B cell (primary cell): Measurements from ENCODE around the gene PROCA1. TPM values are rescaled to one million over a fixed set of nuclear protein-coding genes. Genes with fewer than 3 reads are reported as not detected.
A peak's percentile ranks its signal among the peaks of the same experiment; 100 is the strongest.

ENCODE experiments used
- ATAC-seq: fragments of 200-7000 bp; cut with Tn5 transposase; one replicate; pipeline ENCODE4 v1.10.0; 2021; ENCODE audit warnings: low read depth, mild to moderate bottlenecking, moderate number of reproducible peaks, moderate library complexity
- CTCF ChIA-PET: fragments of 350-600 bp; sonication (Branson Sonifier 250); formaldehyde crosslinking; loops from one replicate; lab custom pipeline; 2021; ENCODE audit warnings: antibody characterized with exemption, inconsistent platforms; lab: Charles Lee
- POLR2A ChIA-PET: fragments of 350-600 bp; sonication (Branson Sonifier 250); formaldehyde crosslinking; loops from one replicate; lab custom pipeline; 2021; ENCODE audit warnings: antibody characterized with exemption; lab: Charles Lee
- DNase-seq: peaks from one replicate; pipeline ENCODE4 v3.0.0; 2013
- H2AFZ ChIP-seq: 2 replicates; pipeline ENCODE4 v1.6.1; 2012; ENCODE audit warnings: mild to moderate bottlenecking, low read depth, low read length; ENCODE audit not compliant: insufficient read depth, poor library complexity, severe bottlenecking
- H3K27ac ChIP-seq, 2 donors: 1 replicate in 1 of 2; 2 replicates in 1 of 2; pipeline ENCODE4 v1.5.1; 2012 to 2013; ENCODE audit warnings: low read length in 2 of 2, mild to moderate bottlenecking in 2 of 2, moderate library complexity in 1 of 2
- H3K27me3 ChIP-seq, 4 experiments: fragments of 200-600 bp in 1 of 4; sonication (generic) in 1 of 4; replicated peaks in 1 of 4; 1 replicate in 2 of 4; 2 replicates in 2 of 4; pipeline versions ENCODE4 v1.6.1 to v1.7.0; 2013 to 2016; ENCODE audit warnings: low read length in 3 of 4, mild to moderate bottlenecking in 2 of 4, mixed read lengths in 1 of 4, moderate library complexity in 1 of 4; ENCODE audit not compliant: insufficient read depth in 4 of 4, control insufficient read depth in 3 of 4; ENCODE audit errors: control extremely low read depth in 1 of 4
- H3K36me3 ChIP-seq, 2 experiments: replicated peaks in 1 of 2; 1 replicate in 1 of 2; 2 replicates in 1 of 2; pipeline versions ENCODE4 v1.6.1 to v1.7.1; 2013; ENCODE audit warnings: low read length in 1 of 2; ENCODE audit not compliant: insufficient read depth in 2 of 2, control insufficient read depth in 1 of 2; ENCODE audit errors: control extremely low read depth in 1 of 2, extremely low read depth in 1 of 2
- H3K4me1 ChIP-seq, 2 donors: fragments of 200-600 bp in 1 of 2; sonication (generic) in 1 of 2; 1 replicate in 1 of 2; 2 replicates in 1 of 2; pipeline versions ENCODE4 v1.5.1 to v1.6.1; 2013 to 2017; ENCODE audit warnings: low read length in 2 of 2; ENCODE audit not compliant: control insufficient read depth in 2 of 2, insufficient read depth in 2 of 2
- H3K4me2 ChIP-seq: replicated peaks from 2 replicates; pipeline ENCODE3; 2012; ENCODE audit warnings: mild to moderate bottlenecking, low read depth, low read length; ENCODE audit not compliant: poor library complexity, severe bottlenecking
- H3K4me3 ChIP-seq, 5 experiments: fragments of 200-600 bp in 1 of 5; sonication (generic) in 1 of 5; 1 replicate in 3 of 5; 2 replicates in 2 of 5; pipeline versions ENCODE4 v1.5.1 to v1.7.0; 2011 to 2016; ENCODE audit warnings: low read length in 4 of 5, mild to moderate bottlenecking in 4 of 5, low read depth in 2 of 5, control low read depth in 1 of 5, moderate library complexity in 1 of 5; ENCODE audit not compliant: insufficient read depth in 1 of 5; ENCODE audit errors: control extremely low read depth in 1 of 5, extremely low read depth in 1 of 5
- H3K79me2 ChIP-seq: fragments of 200-600 bp; sonication (generic); one replicate; pipeline ENCODE4 v1.6.0; 2016; ENCODE audit warnings: low read length; ENCODE audit not compliant: control insufficient read depth, insufficient read depth
- H3K9ac ChIP-seq: fragments of 200-600 bp; sonication (generic); 2 replicates; pipeline ENCODE4 v1.6.1; 2017; ENCODE audit warnings: mild to moderate bottlenecking, low read length, moderate library complexity
- H3K9me3 ChIP-seq, 3 donors: one replicate each; pipeline versions ENCODE4 v1.6.1 to v1.7.1; 2013; ENCODE audit warnings: low read length in 2 of 3; ENCODE audit not compliant: control insufficient read depth in 2 of 3, insufficient read depth in 1 of 3; ENCODE audit errors: control extremely low read depth in 1 of 3
- H4K20me1 ChIP-seq: 2 replicates; pipeline ENCODE4 v1.6.0; 2012; ENCODE audit warnings: mild to moderate bottlenecking, low read length; ENCODE audit not compliant: insufficient read depth, control insufficient read depth, poor library complexity, severe bottlenecking
- H3K27ac Mint-ChIP-seq: one replicate; pipeline ENCODE4 v1.8.0; 2021; ENCODE audit warnings: mixed read lengths
- H3K27me3 Mint-ChIP-seq: one replicate; pipeline ENCODE4 v1.8.0; 2021; ENCODE audit warnings: mixed read lengths
- H3K4me1 Mint-ChIP-seq: one replicate; pipeline ENCODE4 v1.8.0; 2021; ENCODE audit warnings: mixed read lengths
- H3K4me3 Mint-ChIP-seq: one replicate; pipeline ENCODE4 v1.8.0; 2021; ENCODE audit warnings: mixed read lengths
- H3K9me3 Mint-ChIP-seq: one replicate; pipeline ENCODE4 v1.8.0; 2022; ENCODE audit warnings: mixed read lengths; ENCODE audit not compliant: insufficient read depth
- EZH2 ChIP-seq: IDR thresholded peaks from 2 replicates; pipeline ENCODE4 v1.6.1; 2012; ENCODE audit warnings: borderline replicate concordance, low read depth, mild to moderate bottlenecking, moderate library complexity, low read length; ENCODE audit not compliant: insufficient read depth, poor library complexity, severe bottlenecking
- WGBS: methylation state at CpG from one replicate; pipeline ENCODE4 v1.1.5; 2013; ENCODE audit warnings: missing lambda C conversion rate; ENCODE audit not compliant: insufficient coverage; 5-methylcytosine and 5-hydroxymethylcytosine counted together
- intact Hi-C: fragments of 100-400 bp; cut with micrococcal nuclease; formaldehyde crosslinking; loops from one replicate; pipeline ENCODE4 v1.10.0; 2022
- polyA plus RNA-seq: library from polyadenylated mRNA; depleted of rRNA; stranded (reverse); fragments of >200 nt; gene quantifications from 2 replicates; pipeline ENCODE4 v1.2.3, GENCODE V29; 2012
- total RNA-seq, 2 donors: library from RNA; stranded (reverse); fragments of 120-200 nt in 1 of 2; gene quantifications; 1 replicate in 1 of 2; 2 replicates in 1 of 2; pipeline versions ENCODE4 v1.2.3 to v1.2.4, GENCODE V29; 2013 to 2022
- TF ChIP-seq, protein P1 (sequence below): fragments of 200-600 bp; IDR thresholded peaks from one replicate; pipeline ENCODE4 v1.8.0; 2022; ENCODE audit warnings: antibody characterized with exemption, mild to moderate bottlenecking

PROCA1 gene
- total and polyA plus RNA-seq, 2 donors (not counting 1 experiment from before 2014, with no cell fraction given) = 7.4 to 26.8 TPM

DNA sequence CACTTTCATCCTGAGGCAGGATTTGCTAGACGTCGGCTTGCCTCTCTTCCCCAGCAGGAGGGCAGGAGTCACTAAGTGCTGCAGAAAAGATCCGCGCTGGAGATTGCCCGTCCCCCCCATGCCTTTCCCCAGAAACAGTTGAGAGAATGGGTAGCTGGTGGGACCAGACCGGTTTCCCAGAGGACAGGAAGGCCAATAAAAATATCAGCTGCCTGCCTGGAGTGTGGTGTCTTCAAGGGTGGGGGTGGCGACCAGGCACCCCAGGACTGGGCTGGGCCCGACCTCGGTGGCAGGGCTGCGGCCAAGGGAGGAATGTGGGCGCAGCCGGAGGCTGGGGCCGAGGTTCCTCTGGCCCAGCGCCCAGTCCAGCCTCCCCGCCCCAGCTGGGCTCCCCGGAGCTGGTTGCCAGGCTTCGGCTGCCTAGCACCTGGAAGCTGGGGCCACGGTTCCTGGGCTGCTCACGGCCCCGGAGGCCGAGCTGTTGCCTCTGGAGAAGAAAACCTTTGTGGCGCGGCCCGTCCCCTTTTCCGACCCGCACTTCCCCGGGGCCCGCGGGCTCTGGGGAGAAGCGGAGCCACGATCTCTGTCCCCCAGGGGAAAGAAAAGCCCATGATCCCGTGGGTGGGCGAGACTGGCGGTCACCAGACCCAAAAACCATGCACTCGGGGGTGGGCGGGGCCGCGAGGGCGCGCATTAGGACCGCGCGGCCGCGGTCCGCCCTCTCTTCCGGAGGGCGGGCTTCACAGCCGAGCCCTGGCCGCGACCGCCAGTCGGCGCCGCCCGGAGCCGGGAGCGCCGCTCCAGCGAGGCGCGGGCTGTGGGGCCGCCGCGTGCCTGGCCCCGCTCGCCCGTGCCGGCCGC is 31.8 kb upstream of the PROCA1 start, which contains the start of gene TRAF4:
Gene TRAF4, plus strand, starts transcription at position 769 of the 861 bp plus-strand sequence. CDS start 102 bp downstream, outside the sequence.
- Histone ChIP-seq H3K79me2 (peaks cover 58% of the 10 kb centered on the region), H3K4me1 (peaks cover 75 to 79% of the 10 kb centered on the region in 2 donors), H3K4me3 (peak within 1 kb of the TSS; percentile 58 to 98 (median 88)), H3K4me2 (peak within 1 kb of the TSS; percentile 88), H4K20me1 (peaks cover 44% of the 10 kb centered on the region), H3K27ac (peak within 1 kb of the TSS; percentile 86 to 100), H3K9ac (peak within 1 kb of the TSS; percentile 87), H3K36me3 (peaks cover 0 to 28% of the 10 kb centered on the region in 2 experiments), H2AFZ (peak within 1 kb of the TSS; percentile 58), H3K27me3 (no peaks in the 10 kb centered on the region), H3K9me3 (peaks cover 0 to 16% (median 0%) of the 10 kb centered on the region in 3 donors)
- Mint-ChIP-seq H3K27me3 (no peaks in the 10 kb centered on the region), H3K4me3 (peak within 1 kb of the TSS; percentile 94), H3K4me1 (peaks cover 63% of the 10 kb centered on the region), H3K27ac (peak within 1 kb of the TSS; percentile 94), H3K9me3 (no peaks in the 10 kb centered on the region)
- ChIA-PET POLR2A (interaction anchor here (0.6 to 16.2 kb wide), 5 partner anchors 14 to 208 kb away, joined by 3 to 511 read pairs (median 6); partner anchors contain the start of genes NEK8, PHF12, RPL23A and TLCD1), CTCF (interaction anchor here (0.6 to 18.9 kb wide), 4 partner anchors 17 to 219 kb away, joined by 3 to 1020 read pairs (median 3); partner anchors contain the start of genes NEK8, RPL23A and TLCD1)
- TF ChIP-seq, protein P1, sequence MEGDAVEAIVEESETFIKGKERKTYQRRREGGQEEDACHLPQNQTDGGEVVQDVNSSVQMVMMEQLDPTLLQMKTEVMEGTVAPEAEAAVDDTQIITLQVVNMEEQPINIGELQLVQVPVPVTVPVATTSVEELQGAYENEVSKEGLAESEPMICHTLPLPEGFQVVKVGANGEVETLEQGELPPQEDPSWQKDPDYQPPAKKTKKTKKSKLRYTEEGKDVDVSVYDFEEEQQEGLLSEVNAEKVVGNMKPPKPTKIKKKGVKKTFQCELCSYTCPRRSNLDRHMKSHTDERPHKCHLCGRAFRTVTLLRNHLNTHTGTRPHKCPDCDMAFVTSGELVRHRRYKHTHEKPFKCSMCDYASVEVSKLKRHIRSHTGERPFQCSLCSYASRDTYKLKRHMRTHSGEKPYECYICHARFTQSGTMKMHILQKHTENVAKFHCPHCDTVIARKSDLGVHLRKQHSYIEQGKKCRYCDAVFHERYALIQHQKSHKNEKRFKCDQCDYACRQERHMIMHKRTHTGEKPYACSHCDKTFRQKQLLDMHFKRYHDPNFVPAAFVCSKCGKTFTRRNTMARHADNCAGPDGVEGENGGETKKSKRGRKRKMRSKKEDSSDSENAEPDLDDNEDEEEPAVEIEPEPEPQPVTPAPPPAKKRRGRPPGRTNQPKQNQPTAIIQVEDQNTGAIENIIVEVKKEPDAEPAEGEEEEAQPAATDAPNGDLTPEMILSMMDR = no peak
- no peak for TF ChIP-seq EZH2
- DNase-seq = peak; percentile 94
- 2% methylated on average over 69 of the region's 70 CpGs for WGBS
- intact Hi-C loops = loop anchor here (1.0 kb wide), 1 partner anchor 15 kb away; the partner anchor contains the start of gene NEK8
- peak; percentile 72 for ATAC-seq
